ENCODE measurements around the gene CTDSP2. TPM values are rescaled to one million over a fixed set of nuclear protein-coding genes. Genes with fewer than 3 reads are reported as not detected.

Gene CTDSP2
- total and polyA plus RNA-seq, 10 of the 15 experiments (the other 5 are each of a cell fraction or from before 2014, with no cell fraction given): 17.3 to 98.2 (median 54.1) TPM

GRCh38 chr12:57813971-57814772 is 32.4 kb downstream of the CTDSP2 start (continued):
- TF ChIP-seq, protein P1, sequence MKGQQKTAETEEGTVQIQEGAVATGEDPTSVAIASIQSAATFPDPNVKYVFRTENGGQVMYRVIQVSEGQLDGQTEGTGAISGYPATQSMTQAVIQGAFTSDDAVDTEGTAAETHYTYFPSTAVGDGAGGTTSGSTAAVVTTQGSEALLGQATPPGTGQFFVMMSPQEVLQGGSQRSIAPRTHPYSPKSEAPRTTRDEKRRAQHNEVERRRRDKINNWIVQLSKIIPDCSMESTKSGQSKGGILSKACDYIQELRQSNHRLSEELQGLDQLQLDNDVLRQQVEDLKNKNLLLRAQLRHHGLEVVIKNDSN (IDR thresholded peaks at IDR 0.05; ENCODE audit: borderline replicate concordance, extremely low read length, insufficient read depth, low read depth, low read length): no peak
- TF ChIP-seq SMC3 (IDR thresholded peaks at IDR 0.05; ENCODE audit: borderline replicate concordance, low read length) (no peak), SMARCA5 (IDR thresholded peaks at IDR 0.05) (no peak)

GRCh38 chr12:57813111-57813970 is 33.2 kb downstream of the CTDSP2 start:
- H3K27me3 ChIP-seq (replicated peaks in 1 of 2; ENCODE audit: control insufficient read depth in 2 of 2, insufficient read depth in 2 of 2, low read length in 1 of 2): no peaks in the 10 kb centered on the region
- no peaks in the 10 kb centered on the region for H3K79me2 ChIP-seq (ENCODE audit: control insufficient read depth, insufficient read depth, low read length)
- H3K4me1 ChIP-seq (ENCODE audit: control insufficient read depth, insufficient read depth, low read length): no peaks in the 10 kb centered on the region
- no peak overlapping the region for H3K9ac ChIP-seq (ENCODE audit: control insufficient read depth, insufficient read depth, low read length)
- in situ Hi-C loops (cut with MboI) (no loop called here), intact Hi-C loops (cut with micrococcal nuclease; ENCODE audit: unreplicated experiment) (no loop called here)
- ATAC-seq (no peak), FAIRE-seq (no peak), DNase-seq (ENCODE audit: low read depth, low spot score) (no peak)
- WGBS (ENCODE audit: insufficient coverage, insufficient replicate concordance, low lambda C conversion rate, missing lambda C conversion rate): 68% methylated on average over 14 of the region's 14 CpGs
- H3K36me3 ChIP-seq (ENCODE audit: control insufficient read depth in 2 of 2, insufficient read depth in 2 of 2, low read length in 1 of 2): no peaks in the 10 kb centered on the region; a peak in 1 of 4 replicates
- no peak overlapping the region for H3K27ac ChIP-seq (ENCODE audit: control insufficient read depth, insufficient read depth)
- no peaks in the 10 kb centered on the region for H4K20me1 ChIP-seq (ENCODE audit: control insufficient read depth, insufficient read depth)
- BruUV-seq (replicated peaks): no TSS peak
- CTCF ChIA-PET: interaction anchor here (0.5 to 1.1 kb wide), 4 partner anchors 10 to 27 kb away, joined by 3 to 5 read pairs (median 4); no protein-coding TSS in a partner anchor
- H2AFZ ChIP-seq (ENCODE audit: control insufficient read depth, low read depth, low read length): no peak overlapping the region
- RAD21 ChIA-PET (ENCODE audit: unreplicated experiment): interaction anchor here (1.5 kb wide), 1 partner anchor 30 kb away, joined by 3 read pairs; the partner anchor contains the start of gene TSFM
- TF ChIP-seq TCF3 (IDR thresholded peaks at IDR 0.05; ENCODE audit: borderline replicate concordance, insufficient read depth, low read depth, low read length) (no peak), HDGF (IDR thresholded peaks at IDR 0.05) (no peak), ZBED1 (IDR thresholded peaks at IDR 0.05; ENCODE audit: borderline replicate concordance) (no peak), BMI1 (IDR thresholded peaks at IDR 0.05; ENCODE audit: borderline replicate concordance) (no peak), JUND (IDR thresholded peaks at IDR 0.05; ENCODE audit: low read depth, low read length) (no peak), ZNF622 (IDR thresholded peaks at IDR 0.05) (no peak), POLR2A (IDR thresholded peaks at IDR 0.05; ENCODE audit: low read depth, low read length) (no peak)
- TF ChIP-seq, protein P2, sequence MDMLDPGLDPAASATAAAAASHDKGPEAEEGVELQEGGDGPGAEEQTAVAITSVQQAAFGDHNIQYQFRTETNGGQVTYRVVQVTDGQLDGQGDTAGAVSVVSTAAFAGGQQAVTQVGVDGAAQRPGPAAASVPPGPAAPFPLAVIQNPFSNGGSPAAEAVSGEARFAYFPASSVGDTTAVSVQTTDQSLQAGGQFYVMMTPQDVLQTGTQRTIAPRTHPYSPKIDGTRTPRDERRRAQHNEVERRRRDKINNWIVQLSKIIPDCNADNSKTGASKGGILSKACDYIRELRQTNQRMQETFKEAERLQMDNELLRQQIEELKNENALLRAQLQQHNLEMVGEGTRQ (IDR thresholded peaks at IDR 0.05; ENCODE audit: borderline replicate concordance, low read depth, low read length): no peak
- TF ChIP-seq, protein P3, sequence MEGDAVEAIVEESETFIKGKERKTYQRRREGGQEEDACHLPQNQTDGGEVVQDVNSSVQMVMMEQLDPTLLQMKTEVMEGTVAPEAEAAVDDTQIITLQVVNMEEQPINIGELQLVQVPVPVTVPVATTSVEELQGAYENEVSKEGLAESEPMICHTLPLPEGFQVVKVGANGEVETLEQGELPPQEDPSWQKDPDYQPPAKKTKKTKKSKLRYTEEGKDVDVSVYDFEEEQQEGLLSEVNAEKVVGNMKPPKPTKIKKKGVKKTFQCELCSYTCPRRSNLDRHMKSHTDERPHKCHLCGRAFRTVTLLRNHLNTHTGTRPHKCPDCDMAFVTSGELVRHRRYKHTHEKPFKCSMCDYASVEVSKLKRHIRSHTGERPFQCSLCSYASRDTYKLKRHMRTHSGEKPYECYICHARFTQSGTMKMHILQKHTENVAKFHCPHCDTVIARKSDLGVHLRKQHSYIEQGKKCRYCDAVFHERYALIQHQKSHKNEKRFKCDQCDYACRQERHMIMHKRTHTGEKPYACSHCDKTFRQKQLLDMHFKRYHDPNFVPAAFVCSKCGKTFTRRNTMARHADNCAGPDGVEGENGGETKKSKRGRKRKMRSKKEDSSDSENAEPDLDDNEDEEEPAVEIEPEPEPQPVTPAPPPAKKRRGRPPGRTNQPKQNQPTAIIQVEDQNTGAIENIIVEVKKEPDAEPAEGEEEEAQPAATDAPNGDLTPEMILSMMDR (IDR thresholded peaks at IDR 0.05 in 2 of 3, conservative IDR thresholded peaks at IDR 0.05 in 1 of 3; ENCODE audit: control insufficient read depth in 2 of 3, extremely low read depth in 1 of 3, insufficient read depth in 1 of 3, low read depth in 3 of 3, low read length in 3 of 3): no peak
- H3K4me3 ChIP-seq: no peak overlapping the region
- no peak overlapping the region for H3K4me2 ChIP-seq (ENCODE audit: control insufficient read depth, insufficient read depth)
- SMC1A ChIA-PET (ENCODE audit: uncharacterized antibody, unreplicated experiment): interaction anchor here (1.6 kb wide), 1 partner anchor 14 kb away, joined by 4 read pairs; no protein-coding TSS in a partner anchor
- H3K9me3 ChIP-seq (replicated peaks; ENCODE audit: control insufficient read depth, insufficient read depth, low read length): no peaks in the 10 kb centered on the region
- POLR2A ChIA-PET: interaction anchor here (0.5 kb wide), 1 partner anchor 8 kb away, joined by 3 read pairs; no protein-coding TSS in a partner anchor
